HG02981 (cell line): ENCODE results near the gene DACT3.
"Not testable (repeated sequence)": the region's sequence is repeated elsewhere in the genome, so short reads cannot be mapped to it uniquely, and the experiment has no call there.

Experiments
- ATAC-seq: cut with Tn5 transposase; IDR thresholded peaks from one replicate; pipeline ENCODE4 v1.9.1; 2021; ENCODE audit warnings: mild to moderate bottlenecking, moderate library complexity; ENCODE audit not compliant: unreplicated experiment

DACT3 gene

DNA sequence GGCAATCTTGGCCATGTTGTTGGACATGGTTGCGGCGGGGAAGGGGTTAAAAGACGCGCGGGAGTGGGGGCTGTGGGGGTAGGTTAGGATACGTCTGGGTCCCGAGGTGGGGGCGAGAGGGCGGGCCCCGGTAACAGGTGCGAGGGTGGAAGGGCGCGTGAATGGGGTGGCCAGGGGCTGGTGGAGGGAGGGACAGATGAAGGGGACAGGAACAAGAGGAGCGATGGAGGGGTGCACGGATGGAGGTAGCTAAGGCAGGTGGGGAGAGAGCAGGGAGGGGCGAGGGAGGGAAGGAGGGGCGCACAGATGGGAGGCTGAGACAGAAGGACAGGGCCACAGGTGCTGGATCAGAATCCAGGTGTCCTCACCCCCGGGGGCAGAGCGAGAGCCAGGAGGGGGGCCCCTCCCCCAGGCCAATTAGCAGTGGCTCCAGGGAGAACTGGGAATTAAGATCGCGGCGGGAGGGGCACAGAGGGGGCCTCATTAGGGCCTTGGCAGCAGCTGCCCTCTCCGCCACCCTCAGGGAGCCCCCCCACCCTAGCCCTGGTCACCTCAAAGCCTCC is 26.2 kb downstream of the DACT3 start:
- no peak for ATAC-seq

DNA sequence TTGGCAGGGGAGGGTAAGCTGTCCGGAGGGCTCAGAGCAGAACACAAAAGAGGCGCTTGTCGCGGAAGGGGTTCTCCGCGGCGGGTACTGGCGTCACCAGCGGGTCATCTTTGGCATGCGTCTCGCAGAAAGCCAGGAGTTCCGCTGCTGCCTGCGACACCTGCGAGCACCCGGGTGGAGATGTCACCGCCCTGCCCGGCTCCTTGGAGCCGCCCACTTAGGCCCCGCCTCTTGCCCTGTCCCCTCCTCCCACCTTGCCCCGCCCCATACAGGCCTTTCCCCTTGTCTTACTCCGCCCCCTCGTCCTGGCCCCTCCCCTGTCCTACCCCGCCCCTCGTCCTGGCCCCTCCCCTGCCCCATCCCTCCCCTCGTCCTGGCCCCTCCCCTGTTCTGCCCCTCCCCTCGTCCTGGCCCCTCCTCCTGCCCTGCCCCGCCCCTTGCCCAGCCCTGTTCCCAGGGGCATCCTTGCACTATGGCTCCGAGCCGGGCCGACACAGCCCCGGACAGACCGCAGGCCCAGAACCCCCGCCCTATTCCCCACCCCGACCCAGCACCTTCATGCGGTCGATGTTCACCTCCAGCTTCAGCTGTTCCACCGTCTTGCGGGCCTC is 26.8 kb downstream of the DACT3 start:
- ATAC-seq, result peak; percentile 55

DNA sequence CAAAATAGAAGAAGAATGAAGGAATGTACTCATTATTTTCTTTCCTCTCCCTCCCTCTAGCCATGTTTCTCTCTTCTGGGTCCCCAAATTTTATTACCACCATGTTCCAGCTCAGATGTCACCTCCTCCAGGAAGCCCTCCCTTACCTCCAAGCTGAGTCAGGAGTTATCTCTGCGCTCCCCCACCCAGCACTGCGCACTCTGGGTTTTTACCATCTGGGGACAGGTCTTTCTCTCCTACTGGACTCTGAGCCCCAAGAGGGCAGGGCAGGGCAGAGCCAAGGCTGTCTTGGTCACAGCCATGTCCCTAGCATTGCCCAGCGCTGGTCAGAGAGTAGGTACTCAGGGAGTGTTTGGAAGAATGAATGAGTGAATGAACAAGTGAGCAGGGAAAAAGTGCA is 27.9 kb downstream of the DACT3 start:
- ATAC-seq, result no peak

- ATAC-seq, result no peak
Measured at GRCh38 chr19:46631481-46631880, 29.5 kb downstream of the DACT3 start.

DNA sequence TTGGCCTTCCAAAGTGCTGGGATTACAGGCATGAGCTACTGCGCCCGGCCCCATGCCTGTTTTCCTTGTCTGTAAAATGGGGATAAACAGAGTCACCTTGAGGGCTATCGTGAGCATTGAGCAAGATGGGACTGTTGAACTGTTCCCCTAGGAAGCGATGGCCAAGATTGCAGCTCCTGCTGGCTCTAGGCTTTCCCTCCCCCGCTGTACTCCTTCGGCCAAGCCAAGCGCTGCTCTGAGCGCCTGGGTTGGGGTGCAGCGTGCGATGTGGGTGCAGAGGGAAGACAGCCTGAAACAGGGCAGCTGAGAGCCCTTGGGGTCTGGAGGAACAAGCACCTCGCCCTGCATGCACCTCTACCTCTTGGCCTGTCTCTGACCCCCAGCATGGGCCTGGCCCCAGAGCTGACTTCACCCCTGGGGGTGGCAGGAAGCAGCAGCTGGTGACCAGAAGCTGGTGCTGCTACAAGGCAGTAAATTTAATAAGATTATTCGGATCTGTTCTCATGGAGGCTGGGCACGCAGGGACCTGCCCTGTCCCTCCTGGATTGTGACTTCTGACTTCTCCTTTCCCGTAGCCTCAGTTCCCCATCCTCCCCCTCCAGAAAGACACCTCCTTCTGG is 30.3 kb downstream of the DACT3 start:
- no peak for ATAC-seq

- ATAC-seq, result no peak
Measured at GRCh38 chr19:46629546-46630025, 31.4 kb downstream of the DACT3 start.

DNA sequence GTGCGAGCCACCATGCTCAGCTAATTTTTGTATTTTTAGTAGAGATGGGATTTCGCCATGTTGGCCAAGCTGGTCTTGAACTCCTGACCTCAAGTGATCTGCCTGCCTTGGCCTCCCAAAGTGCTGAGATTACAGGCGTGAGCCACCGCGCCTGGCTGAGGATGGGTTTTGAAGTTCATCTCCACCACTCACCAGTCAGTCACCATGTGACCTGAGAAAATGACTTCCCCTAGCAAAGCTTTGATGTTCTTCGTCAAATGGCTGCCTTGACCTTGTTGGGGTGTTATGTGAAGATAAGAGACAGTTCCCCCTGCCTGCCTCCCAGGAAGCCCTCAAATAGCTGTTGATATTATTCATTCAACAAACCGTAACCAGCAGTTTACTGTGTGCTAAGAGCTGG is 32.0 kb downstream of the DACT3 start:
- not testable (repeated sequence) for ATAC-seq

DNA sequence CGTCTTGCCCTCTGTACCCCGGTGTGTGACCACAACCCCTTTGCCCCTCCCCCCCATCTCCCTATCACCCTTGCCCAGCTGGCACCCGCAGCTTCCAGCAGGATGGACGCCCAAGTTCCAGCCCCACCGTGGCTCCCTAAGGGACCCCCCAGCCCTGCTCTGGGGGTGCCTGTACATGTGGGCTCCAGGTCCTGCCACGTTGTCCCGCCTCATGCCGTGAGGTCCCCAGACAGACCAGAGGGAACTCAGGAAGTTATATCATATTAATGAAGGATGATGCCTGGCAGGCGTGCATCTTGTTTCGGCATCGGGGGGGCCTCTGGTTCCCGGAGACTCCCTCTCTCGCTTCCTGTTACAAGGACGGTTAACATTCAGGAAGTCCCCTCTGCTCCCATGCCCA is 34.5 kb downstream of the DACT3 start:
- ATAC-seq, result no peak

DNA sequence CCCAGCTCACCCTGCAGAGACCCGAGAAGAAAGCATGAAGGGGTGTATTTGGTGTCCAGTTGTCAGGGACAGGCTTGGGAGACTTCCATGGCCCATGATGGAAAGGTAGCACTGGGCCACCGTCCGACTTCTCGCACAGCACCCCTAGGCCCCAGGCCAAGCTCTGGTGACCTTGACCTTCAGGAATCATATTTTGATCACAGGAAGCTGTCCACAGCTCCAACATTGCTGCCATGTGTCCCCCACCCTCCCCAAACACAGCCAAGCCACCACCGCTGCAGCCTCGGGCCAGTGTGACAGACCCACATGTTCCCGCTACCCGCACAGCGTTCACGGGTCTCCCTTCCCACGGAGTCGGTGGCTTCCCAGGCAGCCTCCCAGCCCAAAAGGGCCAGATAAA is 35.3 kb downstream of the DACT3 start:
- no peak for ATAC-seq

DNA sequence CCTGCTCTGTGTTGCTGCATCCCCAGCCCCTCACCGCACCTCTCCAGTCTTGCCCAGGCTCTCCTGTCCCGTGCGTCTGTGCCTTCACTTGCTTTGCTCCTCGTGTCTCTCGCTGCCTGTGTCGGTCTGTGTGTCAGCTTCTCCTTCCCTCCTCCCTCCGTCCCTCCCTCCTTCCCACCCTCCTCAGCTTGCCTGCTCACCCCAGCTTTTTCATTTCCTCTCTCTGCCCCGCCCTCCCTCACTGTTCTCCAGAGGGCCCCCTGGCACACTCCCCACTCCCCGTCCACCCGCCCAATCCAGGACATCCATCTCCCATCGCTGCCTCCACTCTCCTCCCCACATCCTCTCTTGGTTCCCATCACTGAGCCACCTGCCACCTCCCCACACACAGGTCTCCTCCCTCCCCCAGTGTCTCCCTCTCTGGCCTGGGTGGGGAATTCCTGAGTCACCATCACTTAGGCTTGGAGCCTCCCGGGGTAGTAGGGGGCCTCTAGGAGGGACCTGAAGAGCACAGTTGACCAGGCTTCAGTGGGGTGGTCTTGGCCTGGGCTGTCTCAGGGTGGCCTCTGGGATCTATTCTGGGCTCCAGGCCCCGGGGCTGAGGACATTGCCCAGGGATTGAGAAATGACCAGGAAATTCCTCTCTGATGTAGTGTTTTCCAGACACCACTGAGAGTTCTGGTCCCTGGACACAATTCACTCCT is 35.9 kb downstream of the DACT3 start, which contains the start of gene PTGIR:
Gene PTGIR, minus strand, starts transcription at position 132 of the 704 bp plus-strand sequence. CDS start 864 bp downstream, outside the sequence.
- ATAC-seq, result no peak

GRCh38 chr19:46623915-46624502 is 37.0 kb downstream of the DACT3 start:
- no peak for ATAC-seq

DNA sequence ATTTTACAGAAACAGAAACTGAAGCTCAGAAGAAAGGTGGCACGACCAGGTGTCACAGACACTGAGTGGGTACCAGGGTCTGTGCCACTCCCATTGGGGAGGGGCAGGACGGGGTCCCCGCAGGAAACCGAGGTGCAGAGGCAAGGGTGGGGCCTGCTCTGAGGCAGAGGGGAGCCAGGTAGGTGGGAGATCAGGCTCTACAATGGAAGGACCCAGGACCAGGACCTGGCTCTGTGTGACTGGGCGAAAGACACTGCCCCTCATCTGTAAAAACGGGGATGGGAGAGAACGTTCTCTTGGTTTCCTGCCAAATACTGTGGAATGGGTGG is 38.9 kb downstream of the DACT3 start:
- ATAC-seq, result no peak

GRCh38 chr19:46621191-46622117 is 39.5 kb downstream of the DACT3 start:
- no peak for ATAC-seq

DNA sequence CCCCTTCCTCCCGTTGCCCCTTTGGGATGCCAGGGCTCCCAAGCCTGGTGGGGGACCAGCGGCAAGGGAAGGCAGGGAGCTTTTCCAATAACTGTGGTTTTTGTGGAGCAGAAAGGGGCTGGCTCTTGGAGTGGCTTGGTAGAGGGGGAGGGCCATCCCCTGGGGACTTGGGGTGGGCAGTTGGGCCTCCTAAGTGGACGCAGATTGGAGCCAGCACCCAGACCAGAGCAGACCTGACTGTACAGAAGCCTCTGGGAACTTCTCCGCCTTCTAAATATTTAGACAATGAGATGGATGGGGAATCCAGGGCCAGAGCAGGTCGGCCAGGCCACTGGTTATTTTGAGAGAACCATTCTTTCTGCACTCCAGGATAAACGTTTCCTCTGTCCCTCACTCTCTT is 40.3 kb downstream of the DACT3 start:
- ATAC-seq, result no peak

DNA sequence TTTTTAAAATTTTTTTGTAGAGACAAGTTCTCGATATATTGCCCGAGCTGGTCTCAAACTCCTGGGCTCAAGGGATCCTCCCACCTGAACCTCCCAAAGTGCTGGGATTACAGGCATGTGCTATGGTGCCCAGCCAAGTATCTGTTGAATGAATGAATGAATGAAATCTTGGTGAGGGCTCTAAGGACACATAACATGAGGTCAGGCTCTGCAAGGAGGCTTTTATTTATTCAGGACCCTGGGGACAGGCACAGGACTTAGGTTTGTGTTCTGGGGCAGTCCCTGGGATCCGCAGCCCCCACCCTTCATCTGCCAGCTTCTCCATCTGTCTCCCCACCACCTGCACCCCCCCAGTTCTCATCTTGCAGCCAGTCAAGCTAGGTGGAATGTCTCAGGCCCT is 40.7 kb downstream of the DACT3 start:
- no peak for ATAC-seq

DNA sequence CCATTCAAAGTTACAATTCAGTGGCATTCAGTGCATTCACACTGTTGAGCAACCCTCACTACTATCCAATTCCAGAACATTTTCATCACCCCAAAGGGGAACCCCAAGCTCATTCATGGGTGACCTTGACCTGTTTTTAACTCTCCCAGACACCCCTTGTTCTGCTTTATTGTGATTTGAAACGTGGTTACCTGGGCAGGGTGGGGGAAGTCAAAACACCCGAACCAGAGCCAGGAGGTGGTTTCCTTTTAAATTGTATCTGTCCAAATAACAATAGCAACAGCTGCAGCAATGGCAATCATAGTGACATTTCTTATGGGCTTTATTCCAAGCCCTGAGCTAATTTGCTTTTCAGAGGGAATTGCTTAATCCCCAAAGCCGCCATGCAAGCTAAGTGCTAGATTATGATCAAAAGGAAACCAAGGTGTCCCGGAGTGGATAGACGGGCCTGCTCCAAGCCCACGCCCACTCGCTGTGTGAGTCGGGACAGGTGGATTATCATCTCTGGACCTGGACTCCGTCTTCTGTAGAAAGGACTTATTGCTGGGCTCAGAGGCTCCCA is 42.2 kb downstream of the DACT3 start:
- ATAC-seq, result no peak

- ATAC-seq, result no peak
Measured at GRCh38 chr19:46617601-46618000, 43.4 kb downstream of the DACT3 start.

DNA sequence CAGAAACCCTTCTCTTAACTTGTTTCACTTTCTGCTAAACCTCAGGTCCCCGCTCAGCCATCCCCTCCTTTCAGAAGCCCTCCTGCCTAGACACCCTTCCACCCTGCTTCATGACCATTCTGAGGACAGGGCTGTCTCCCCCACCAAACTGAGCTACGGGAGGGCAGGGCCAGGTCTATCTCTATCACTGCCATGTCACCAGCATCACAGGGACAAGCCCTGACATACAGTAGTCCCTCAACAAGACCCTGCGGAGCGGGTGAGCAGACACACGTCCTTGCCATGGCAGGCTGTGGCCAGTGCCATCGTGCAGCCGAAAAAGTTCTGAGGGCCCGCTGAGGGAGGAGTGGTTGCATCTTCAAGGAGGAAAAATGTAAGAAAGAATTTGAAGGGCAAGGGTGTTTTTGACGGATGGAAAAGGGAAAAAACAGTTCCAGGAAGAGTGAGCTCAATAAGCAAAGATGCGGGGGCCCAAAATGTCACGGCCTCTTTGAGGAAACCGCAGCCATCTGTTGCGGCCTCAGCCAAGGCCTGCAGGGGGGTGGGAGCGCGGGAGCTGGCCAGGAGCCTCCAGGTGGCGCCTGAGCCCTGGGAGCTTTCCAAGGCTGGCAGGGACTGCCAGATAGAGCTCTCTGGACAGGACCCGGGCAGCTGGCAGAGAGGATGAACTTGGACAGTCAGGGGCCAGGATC is 44.2 kb downstream of the DACT3 start:
- ATAC-seq, result no peak

- ATAC-seq, result no peak
Measured at GRCh38 chr19:46615966-46616365, 45.0 kb downstream of the DACT3 start.
